ENCODE measurements around the gene NKD1. TPM values are rescaled to one million over a fixed set of nuclear protein-coding genes. Genes with fewer than 3 reads are reported as not detected.

Gene NKD1
- total RNA-seq, 2 experiments from 2014 or later: 0.04 to 0.06 TPM

DNA sequence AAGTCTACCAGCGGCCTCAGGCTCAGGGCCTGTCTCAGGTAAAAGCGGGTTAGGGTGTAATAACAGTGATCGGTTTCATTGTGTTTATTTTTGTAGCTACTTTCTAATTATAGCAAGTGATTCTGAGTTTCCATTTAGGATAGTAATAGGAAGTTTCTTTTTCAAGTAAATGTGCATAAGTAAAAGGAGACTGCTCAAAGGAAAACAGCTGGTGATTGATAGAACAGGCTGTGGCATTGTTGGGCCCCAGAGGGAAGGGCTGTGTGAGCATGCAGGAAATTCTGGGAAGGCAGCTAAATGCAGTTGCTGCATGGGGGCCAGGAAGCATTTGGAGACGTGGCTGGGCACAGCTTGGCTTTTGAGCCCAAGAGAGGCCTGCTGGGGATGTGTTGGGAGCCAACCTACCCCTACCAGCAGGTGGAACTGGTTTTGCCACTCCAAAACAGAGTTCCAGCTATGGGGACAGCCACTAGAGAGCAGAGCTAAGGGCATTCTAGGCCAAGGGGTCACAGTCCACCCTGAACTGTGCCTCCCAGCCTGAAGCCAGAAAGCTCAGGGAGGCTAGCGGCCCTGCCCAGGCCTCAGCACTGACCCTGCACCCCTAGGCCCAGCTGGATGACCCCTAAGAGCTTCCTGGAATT, 120.3 kb downstream of the NKD1 start:
- no peak for DNase-seq (ENCODE audit: low spot score)
- no peak overlapping the region for H3K27ac ChIP-seq (ENCODE audit: low read depth, low read length, poor library complexity, severe bottlenecking)
- intact Hi-C loops (cut with micrococcal nuclease; ENCODE audit: unreplicated experiment): no loop called here
- H2AFZ ChIP-seq (ENCODE audit: low read length): no peak overlapping the region
- peaks cover 6% of the 10 kb centered on the region; the same call in 1 of the 2 replicates for H3K9me3 ChIP-seq (ENCODE audit: low read length)
- no peaks in the 10 kb centered on the region for H3K4me1 ChIP-seq (ENCODE audit: insufficient read depth, low read length, poor library complexity, severe bottlenecking)
- H4K20me1 ChIP-seq (ENCODE audit: insufficient read depth, low read length): no peaks in the 10 kb centered on the region
- ChIA-PET POLR2A (no interaction called here), CTCF (ENCODE audit: unreplicated experiment) (interaction anchor here (2.6 kb wide), 1 partner anchor 138 kb away, joined by 12 read pairs; no protein-coding TSS in a partner anchor)
- BruUV-seq (replicated peaks): no TSS peak
- H3K9me2 ChIP-seq (ENCODE audit: insufficient read depth, low read length): no peaks in the 10 kb centered on the region
- TF ChIP-seq CTCF (conservative IDR thresholded peaks at IDR 0.05; ENCODE audit: low read length) (no peak), EZH2phosphoT487 (IDR thresholded peaks at IDR 0.05; ENCODE audit: borderline replicate concordance, low read depth, low read length) (no peak)
- no peaks in the 10 kb centered on the region for H3K36me3 ChIP-seq (ENCODE audit: insufficient read depth, low read length)
- no peak overlapping the region for H3K4me3 ChIP-seq (ENCODE audit: low read depth, low read length, poor library complexity, severe bottlenecking)
- no peaks in the 10 kb centered on the region for H3K79me2 ChIP-seq (ENCODE audit: insufficient read depth, low read depth, low read length)
- H3K4me2 ChIP-seq (ENCODE audit: low read length): no peak overlapping the region

DNA sequence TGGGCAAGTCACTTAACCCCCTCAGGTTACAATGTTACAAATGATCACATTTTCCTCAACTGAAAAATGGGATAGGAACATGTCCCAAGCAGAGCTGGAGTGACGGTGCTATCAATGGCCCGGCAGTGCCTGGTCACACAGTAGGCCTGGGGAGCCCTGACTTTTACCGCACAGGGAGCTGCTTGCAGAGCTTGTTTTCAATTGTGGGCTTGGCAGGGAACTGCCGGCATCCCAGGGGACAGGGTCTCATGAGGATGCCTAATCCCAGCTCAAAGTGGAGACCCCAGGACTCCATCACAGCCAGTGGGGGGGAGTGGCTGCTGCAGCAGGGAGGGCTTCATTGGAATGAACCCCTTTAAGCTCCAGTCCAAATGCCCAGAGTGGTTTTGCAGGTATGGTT, 121.5 kb downstream of the NKD1 start:
- Histone ChIP-seq H3K9me2 (ENCODE audit: insufficient read depth, low read length) (no peaks in the 10 kb centered on the region), H3K4me1 (ENCODE audit: insufficient read depth, low read length, poor library complexity, severe bottlenecking) (no peaks in the 10 kb centered on the region), H3K27ac (ENCODE audit: low read depth, low read length, poor library complexity, severe bottlenecking) (no peak overlapping the region), H4K20me1 (ENCODE audit: insufficient read depth, low read length) (no peaks in the 10 kb centered on the region), H3K4me2 (ENCODE audit: low read length) (no peak overlapping the region), H3K79me2 (ENCODE audit: insufficient read depth, low read depth, low read length) (no peaks in the 10 kb centered on the region), H3K36me3 (ENCODE audit: insufficient read depth, low read length) (no peaks in the 10 kb centered on the region), H2AFZ (ENCODE audit: low read length) (no peak overlapping the region), H3K9me3 (ENCODE audit: low read length) (peaks cover 6% of the 10 kb centered on the region; the same call in 1 of the 2 replicates), H3K4me3 (ENCODE audit: low read depth, low read length, poor library complexity, severe bottlenecking) (no peak overlapping the region)
- ChIA-PET POLR2A (no interaction called here), CTCF (ENCODE audit: unreplicated experiment) (interaction anchor here (2.6 kb wide), 1 partner anchor 137 kb away, joined by 12 read pairs; no protein-coding TSS in a partner anchor)
- BruUV-seq (replicated peaks): no TSS peak
- TF ChIP-seq EZH2phosphoT487 (IDR thresholded peaks at IDR 0.05; ENCODE audit: borderline replicate concordance, low read depth, low read length) (no peak), CTCF (conservative IDR thresholded peaks at IDR 0.05; ENCODE audit: low read length) (no peak)
- intact Hi-C loops (cut with micrococcal nuclease; ENCODE audit: unreplicated experiment): loop anchor here (5.0 kb wide), 1 partner anchor 78 kb away; no protein-coding TSS in a partner anchor
- DNase-seq (ENCODE audit: low spot score): no peak

- CTCF ChIA-PET (ENCODE audit: unreplicated experiment): no interaction called here
- no peaks in the 10 kb centered on the region for H3K36me3 ChIP-seq (ENCODE audit: insufficient read depth, low read length)
Measured at GRCh38 chr16:50670476-50670875, 122.3 kb downstream of the NKD1 start.

More at GRCh38 chr16:50670476-50670875, 122.3 kb downstream of the NKD1 start:
- H3K27ac ChIP-seq (ENCODE audit: low read depth, low read length, poor library complexity, severe bottlenecking): no peak overlapping the region
- POLR2A ChIA-PET: no interaction called here
- H3K9me2 ChIP-seq (ENCODE audit: insufficient read depth, low read length): no peaks in the 10 kb centered on the region
- TF ChIP-seq CTCF (conservative IDR thresholded peaks at IDR 0.05; ENCODE audit: low read length) (no peak), EZH2phosphoT487 (IDR thresholded peaks at IDR 0.05; ENCODE audit: borderline replicate concordance, low read depth, low read length) (no peak)
- H3K9me3 ChIP-seq (ENCODE audit: low read length): peaks cover 6% of the 10 kb centered on the region; the same call in 1 of the 2 replicates
- no peak overlapping the region for H3K4me2 ChIP-seq (ENCODE audit: low read length)
- intact Hi-C loops (cut with micrococcal nuclease; ENCODE audit: unreplicated experiment): loop anchor here (5.0 kb wide), 1 partner anchor 77 kb away; no protein-coding TSS in a partner anchor
- no peaks in the 10 kb centered on the region for H3K4me1 ChIP-seq (ENCODE audit: insufficient read depth, low read length, poor library complexity, severe bottlenecking)
- DNase-seq (ENCODE audit: low spot score): no peak
- H2AFZ ChIP-seq (ENCODE audit: low read length): no peak overlapping the region
- no peaks in the 10 kb centered on the region for H4K20me1 ChIP-seq (ENCODE audit: insufficient read depth, low read length)
- no peaks in the 10 kb centered on the region for H3K79me2 ChIP-seq (ENCODE audit: insufficient read depth, low read depth, low read length)
- no TSS peak for BruUV-seq (replicated peaks)
- H3K4me3 ChIP-seq (ENCODE audit: low read depth, low read length, poor library complexity, severe bottlenecking): no peak overlapping the region
